IMR-90 (cell line): ENCODE data around the gene RRP8. TPM values are rescaled to one million over a fixed set of nuclear protein-coding genes. Genes with fewer than 3 reads are reported as not detected.

ENCODE experiments used
- ATAC-seq: fragments of 200-7000 bp; cut with Tn5 transposase; 2 replicates; pipeline ENCODE4 v1.9.1; 2020; ENCODE audit warnings: low read depth, mild to moderate bottlenecking, moderate library complexity
- BruUV-seq: library from RNA; stranded (reverse); fragments of 400-500 nt; replicated peaks from 2 replicates; lab custom pipeline; 2021; lab: Mats Ljungman, UMichigan
- CTCF ChIA-PET: fragments of 300-600 bp; formaldehyde crosslinking; extraction: SDS; loops from one replicate; lab custom pipeline; 2021; ENCODE audit warnings: antibody characterized with exemption; lab: Yijun Ruan, JAX
- POLR2A ChIA-PET: fragments of 300-600 bp; sonication (Branson Sonifier 250); formaldehyde crosslinking; loops from one replicate; lab custom pipeline; 2022; ENCODE audit warnings: antibody characterized with exemption; ENCODE audit not compliant: unreplicated experiment; lab: Charles Lee
- DNase-seq: peaks from one replicate; pipeline ENCODE4 v3.0.0; 2013
- H2AFZ ChIP-seq: replicated peaks from 2 replicates; pipeline ENCODE3; 2013; ENCODE audit warnings: low read length, mild to moderate bottlenecking; ENCODE audit not compliant: poor library complexity
- H2AK5ac ChIP-seq: 2 replicates; pipeline ENCODE4 v1.6.1; 2013; ENCODE audit warnings: low read depth, low read length, inconsistent platforms
- H2AK9ac ChIP-seq: replicated peaks from 2 replicates; pipeline ENCODE3; 2013; ENCODE audit warnings: mild to moderate bottlenecking, low read depth, low read length, moderate library complexity; ENCODE audit not compliant: poor library complexity
- H2BK120ac ChIP-seq: 2 replicates; pipeline ENCODE4 v1.6.1; 2013; ENCODE audit warnings: low read depth, low read length, inconsistent platforms
- H2BK15ac ChIP-seq: 3 replicates; pipeline ENCODE4 v1.6.1; 2013; ENCODE audit warnings: low read depth, low read length, inconsistent platforms
- H2BK20ac ChIP-seq: 2 replicates; pipeline ENCODE4 v1.6.1; 2013; ENCODE audit warnings: low read depth, mild to moderate bottlenecking, inconsistent platforms, low read length, moderate library complexity
- H2BK5ac ChIP-seq: 2 replicates; pipeline ENCODE4 v1.6.1; 2013; ENCODE audit warnings: mild to moderate bottlenecking, low read depth, low read length, inconsistent platforms; ENCODE audit not compliant: poor library complexity, severe bottlenecking
- H3K14ac ChIP-seq: replicated peaks from 2 replicates; pipeline ENCODE4 v1.6.1; 2013; ENCODE audit warnings: low read depth, low read length, inconsistent platforms
- H3K18ac ChIP-seq: 2 replicates; pipeline ENCODE4 v1.6.1; 2013; ENCODE audit warnings: low read depth, low read length, control low read depth
- H3K23ac ChIP-seq: 2 replicates; pipeline ENCODE4 v1.6.1; 2013; ENCODE audit warnings: low read depth, low read length, inconsistent platforms
- H3K27ac ChIP-seq: 2 replicates; pipeline ENCODE4 v1.5.1; 2013; ENCODE audit warnings: mild to moderate bottlenecking, control low read depth, low read length; ENCODE audit not compliant: insufficient read depth
- H3K27me3 ChIP-seq: 2 replicates; pipeline ENCODE4 v1.6.1; 2013; ENCODE audit warnings: low read length; ENCODE audit not compliant: control insufficient read depth, insufficient read depth
- H3K36me3 ChIP-seq: 2 replicates; pipeline ENCODE4 v1.6.1; 2013; ENCODE audit warnings: low read length, mixed read lengths; ENCODE audit not compliant: control insufficient read depth, insufficient read depth
- H3K4ac ChIP-seq: 2 replicates; pipeline ENCODE4 v1.6.1; 2013; ENCODE audit warnings: low read depth, low read length, inconsistent platforms
- H3K4me1 ChIP-seq: 2 replicates; pipeline ENCODE4 v1.6.1; 2013; ENCODE audit warnings: low read length, mixed read lengths; ENCODE audit not compliant: control insufficient read depth, insufficient read depth
- H3K4me2 ChIP-seq: 2 replicates; pipeline ENCODE4 v1.6.1; 2013; ENCODE audit warnings: low read depth, mild to moderate bottlenecking, control low read depth, low read length, moderate library complexity
- H3K4me3 ChIP-seq: 2 replicates; pipeline ENCODE4 v1.5.1; 2013; ENCODE audit warnings: low read depth, mild to moderate bottlenecking, control low read depth, low read length, moderate library complexity; ENCODE audit not compliant: insufficient read depth
- H3K56ac ChIP-seq: 2 replicates; pipeline ENCODE4 v1.6.1; 2013; ENCODE audit warnings: low read length, inconsistent platforms; ENCODE audit not compliant: insufficient read depth; ENCODE audit errors: extremely low read depth
- H3K79me1 ChIP-seq, 2 experiments: 2 replicates each; pipeline ENCODE4 v1.6.1; 2013; ENCODE audit warnings: low read length in 2 of 2, inconsistent platforms in 1 of 2, low read depth in 1 of 2
- H3K9ac ChIP-seq: 2 replicates; pipeline ENCODE4 v1.6.1; 2013; ENCODE audit warnings: low read depth, low read length, control low read depth
- H3K9me1 ChIP-seq: 2 replicates; pipeline ENCODE4 v1.6.1; 2013; ENCODE audit warnings: low read length, inconsistent platforms; ENCODE audit not compliant: insufficient read depth
- H3K9me3 ChIP-seq: 2 replicates; pipeline ENCODE4 v1.6.1; 2013; ENCODE audit warnings: low read length; ENCODE audit not compliant: control insufficient read depth, insufficient read depth
- H4K20me1 ChIP-seq: 2 replicates; pipeline ENCODE4 v1.6.1; 2013; ENCODE audit warnings: low read length, inconsistent platforms; ENCODE audit not compliant: insufficient read depth
- H4K5ac ChIP-seq: 2 replicates; pipeline ENCODE4 v1.6.1; 2013; ENCODE audit warnings: mild to moderate bottlenecking, low read depth, low read length, control low read depth
- H4K8ac ChIP-seq, 2 experiments: 2 replicates each; pipeline ENCODE4 v1.6.1; 2013; ENCODE audit warnings: low read depth in 2 of 2, low read length in 2 of 2, control low read depth in 1 of 2, inconsistent platforms in 1 of 2
- H4K91ac ChIP-seq: 2 replicates; pipeline ENCODE4 v1.6.1; 2013; ENCODE audit warnings: low read depth, low read length, inconsistent platforms; ENCODE audit not compliant: insufficient read depth
- BHLHE40 ChIP-seq: fragments of 150-350 bp; IDR thresholded peaks from 2 replicates; pipeline ENCODE4 v1.6.1; 2016; ENCODE audit warnings: mild to moderate bottlenecking, low read depth, low read length
- CEBPB ChIP-seq: IDR thresholded peaks from 2 replicates; pipeline ENCODE4 v1.6.1; 2012; ENCODE audit warnings: low read depth, low read length, improper control_type of control experiment
- CHD1 ChIP-seq: IDR thresholded peaks from 2 replicates; pipeline ENCODE4 v1.6.1; 2012; ENCODE audit warnings: low read depth, low read length, improper control_type of control experiment
- FOS ChIP-seq: fragments of 150-350 bp; IDR thresholded peaks from 2 replicates; pipeline ENCODE4 v1.6.1; 2016; ENCODE audit warnings: low read depth, low read length
- MAFK ChIP-seq: IDR thresholded peaks from 2 replicates; pipeline ENCODE4 v1.6.1; 2012; ENCODE audit warnings: low read depth, low read length, improper control_type of control experiment
- MXI1 ChIP-seq: IDR thresholded peaks from 2 replicates; pipeline ENCODE4 v1.6.1; 2012; ENCODE audit warnings: low read depth, mild to moderate bottlenecking, low read length, moderate library complexity, borderline replicate concordance
- NFE2L2 ChIP-seq: fragments of 150-350 bp; IDR thresholded peaks from 2 replicates; pipeline ENCODE4 v1.6.1; 2016; ENCODE audit warnings: low read depth, mild to moderate bottlenecking, low read length
- POLR2A ChIP-seq: IDR thresholded peaks from 2 replicates; pipeline ENCODE4 v1.6.1; 2012; ENCODE audit warnings: mild to moderate bottlenecking, low read depth, low read length
- RAD21 ChIP-seq: IDR thresholded peaks from 2 replicates; pipeline ENCODE4 v1.6.1; 2012; ENCODE audit warnings: low read length, improper control_type of control experiment
- RFX5 ChIP-seq: IDR thresholded peaks from 2 replicates; pipeline ENCODE4 v1.8.0; 2012; ENCODE audit warnings: low read depth, mild to moderate bottlenecking, low read length, moderate library complexity
- SMC3 ChIP-seq: fragments of 150-350 bp; IDR thresholded peaks from 2 replicates; pipeline ENCODE4 v1.6.1; 2016; ENCODE audit warnings: low read depth, mild to moderate bottlenecking, antibody characterized with exemption, low read length, moderate library complexity
- WGBS, 2 experiments: methylation state at CpG; one replicate each; pipeline versions ENCODE4 v1.1.5 to v1.1.7; 2013; ENCODE audit warnings: missing lambda C conversion rate in 2 of 2; ENCODE audit not compliant: insufficient read length in 1 of 2; ENCODE audit errors: extremely low coverage in 2 of 2; 5-methylcytosine and 5-hydroxymethylcytosine counted together
- dilution Hi-C: fragments of 300-500 bp; cut with HindIII; formaldehyde crosslinking; loops from one replicate; pipeline ENCODE4 v1.14.3; 2018; ENCODE audit warnings: low sequenced_read_pairs; ENCODE audit not compliant: unreplicated experiment
- in situ Hi-C: fragments of 300-500 bp; cut with MboI; formaldehyde crosslinking; loops from 3 replicates; pipeline ENCODE4 v1.14.3; 2019; ENCODE audit warnings: low sequenced_read_pairs, inconsistent platforms, mixed read lengths
- intact Hi-C: fragments of 100-400 bp; cut with micrococcal nuclease; formaldehyde crosslinking; loops from 2 replicates; pipeline ENCODE4 v1.10.0; 2022
- polyA plus RNA-seq, 3 experiments: library from polyadenylated mRNA; depleted of rRNA; stranded (reverse); fragments of >200 nt; gene quantifications; 2 replicates each; pipeline ENCODE4 v1.2.3, GENCODE V29; 2012; ENCODE audit warnings: low replicate concordance in 1 of 3
- total RNA-seq: library from RNA; depleted of rRNA; stranded (reverse); fragments of >200 nt; gene quantifications from 2 replicates; pipeline ENCODE4 v1.2.3, GENCODE V29; 2012
- TF ChIP-seq, protein P1 (sequence below): fragments of 150-350 bp; IDR thresholded peaks from 2 replicates; pipeline ENCODE4 v1.6.1; 2017; ENCODE audit warnings: mild to moderate bottlenecking, antibody characterized with exemption, low read length, low read depth
- TF ChIP-seq, protein P2 (sequence below): conservative IDR thresholded peaks from 2 replicates; pipeline ENCODE4 v1.5.1; 2012; ENCODE audit warnings: mild to moderate bottlenecking, low read depth, low read length, improper control_type of control experiment
- TF ChIP-seq, protein P3 (sequence below): fragments of 150-350 bp; IDR thresholded peaks from 2 replicates; pipeline ENCODE4 v1.6.1; 2016; ENCODE audit warnings: low read depth, mild to moderate bottlenecking, low read length, moderate library complexity, borderline replicate concordance

Gene RRP8
- total and polyA plus RNA-seq, 2 of the 4 experiments (the other 2 are of a cell fraction): 10.8 to 11.5 TPM

- no TSS peak for BruUV-seq
- peak overlapping the region; percentile 80 to 85; a peak in 2 of 4 replicates for H4K8ac ChIP-seq
- no peak overlapping the region for H2BK120ac ChIP-seq
- H3K4me3 ChIP-seq: no peak overlapping the region
- H3K56ac ChIP-seq: no peak overlapping the region; the same call in 1 of the 2 replicates
- peak overlapping the region; percentile 89 for H3K4ac ChIP-seq
- DNase-seq (no peak), ATAC-seq (no peak)
- no peaks in the 10 kb centered on the region for H3K27me3 ChIP-seq
- H2AK9ac ChIP-seq: peak overlapping the region; percentile 49
- in situ Hi-C loops (no loop called here), intact Hi-C loops (no loop called here), dilution Hi-C loops (no loop called here)
- H3K23ac ChIP-seq: peak overlapping the region; percentile 91
- H3K14ac ChIP-seq: no peak overlapping the region; the same call in 1 of the 2 replicates
- peak overlapping the region; percentile 5; the same call in 1 of the 2 replicates for H4K91ac ChIP-seq
- H3K79me1 ChIP-seq: peaks cover 31 to 68% of the 10 kb centered on the region in 2 experiments
- H4K5ac ChIP-seq: peak overlapping the region; percentile 27
- H2AFZ ChIP-seq: no peak overlapping the region
- ChIA-PET POLR2A (interaction anchor here (1.7 kb wide), 1 partner anchor 9 kb away, joined by 4 read pairs; no protein-coding TSS in a partner anchor), CTCF (no interaction called here)
- 95% methylated on average over 3 of the region's 14 CpGs; no CpG with 5 or more reads in 1 of the 2 experiments for WGBS, 2 experiments
- peaks cover 8% of the 10 kb centered on the region for H4K20me1 ChIP-seq
- peak overlapping the region; percentile 46 for H2BK20ac ChIP-seq
- peak overlapping the region; percentile 98 for H2AK5ac ChIP-seq
- no peak overlapping the region for H3K4me2 ChIP-seq
- peak overlapping the region; percentile 95; the same call in 1 of the 2 replicates for H3K27ac ChIP-seq
- H2BK5ac ChIP-seq: peak overlapping the region; percentile 89
- 0 out of 3 replicates have a peak overlapping the region, but pooled peaks have one; percentile 93 for H2BK15ac ChIP-seq
- peaks cover 29% of the 10 kb centered on the region for H3K9me1 ChIP-seq
- H3K4me1 ChIP-seq: peaks cover 31% of the 10 kb centered on the region
- no peaks in the 10 kb centered on the region for H3K9me3 ChIP-seq
- H3K18ac ChIP-seq: no peak overlapping the region
- 0 out of 2 replicates have a peak overlapping the region, but pooled peaks have one; percentile 75 for H3K9ac ChIP-seq
- peaks cover 42% of the 10 kb centered on the region for H3K36me3 ChIP-seq
- TF ChIP-seq, protein P1, sequence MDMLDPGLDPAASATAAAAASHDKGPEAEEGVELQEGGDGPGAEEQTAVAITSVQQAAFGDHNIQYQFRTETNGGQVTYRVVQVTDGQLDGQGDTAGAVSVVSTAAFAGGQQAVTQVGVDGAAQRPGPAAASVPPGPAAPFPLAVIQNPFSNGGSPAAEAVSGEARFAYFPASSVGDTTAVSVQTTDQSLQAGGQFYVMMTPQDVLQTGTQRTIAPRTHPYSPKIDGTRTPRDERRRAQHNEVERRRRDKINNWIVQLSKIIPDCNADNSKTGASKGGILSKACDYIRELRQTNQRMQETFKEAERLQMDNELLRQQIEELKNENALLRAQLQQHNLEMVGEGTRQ: no peak
- TF ChIP-seq MAFK: no peak
- TF ChIP-seq BHLHE40: no peak
- TF ChIP-seq POLR2A: no peak
- TF ChIP-seq CHD1: no peak
- TF ChIP-seq CEBPB: no peak
- no peak for TF ChIP-seq FOS
- TF ChIP-seq NFE2L2: no peak
- no peak for TF ChIP-seq RFX5
- TF ChIP-seq, protein P2, sequence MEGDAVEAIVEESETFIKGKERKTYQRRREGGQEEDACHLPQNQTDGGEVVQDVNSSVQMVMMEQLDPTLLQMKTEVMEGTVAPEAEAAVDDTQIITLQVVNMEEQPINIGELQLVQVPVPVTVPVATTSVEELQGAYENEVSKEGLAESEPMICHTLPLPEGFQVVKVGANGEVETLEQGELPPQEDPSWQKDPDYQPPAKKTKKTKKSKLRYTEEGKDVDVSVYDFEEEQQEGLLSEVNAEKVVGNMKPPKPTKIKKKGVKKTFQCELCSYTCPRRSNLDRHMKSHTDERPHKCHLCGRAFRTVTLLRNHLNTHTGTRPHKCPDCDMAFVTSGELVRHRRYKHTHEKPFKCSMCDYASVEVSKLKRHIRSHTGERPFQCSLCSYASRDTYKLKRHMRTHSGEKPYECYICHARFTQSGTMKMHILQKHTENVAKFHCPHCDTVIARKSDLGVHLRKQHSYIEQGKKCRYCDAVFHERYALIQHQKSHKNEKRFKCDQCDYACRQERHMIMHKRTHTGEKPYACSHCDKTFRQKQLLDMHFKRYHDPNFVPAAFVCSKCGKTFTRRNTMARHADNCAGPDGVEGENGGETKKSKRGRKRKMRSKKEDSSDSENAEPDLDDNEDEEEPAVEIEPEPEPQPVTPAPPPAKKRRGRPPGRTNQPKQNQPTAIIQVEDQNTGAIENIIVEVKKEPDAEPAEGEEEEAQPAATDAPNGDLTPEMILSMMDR: no peak
- TF ChIP-seq, protein P3, sequence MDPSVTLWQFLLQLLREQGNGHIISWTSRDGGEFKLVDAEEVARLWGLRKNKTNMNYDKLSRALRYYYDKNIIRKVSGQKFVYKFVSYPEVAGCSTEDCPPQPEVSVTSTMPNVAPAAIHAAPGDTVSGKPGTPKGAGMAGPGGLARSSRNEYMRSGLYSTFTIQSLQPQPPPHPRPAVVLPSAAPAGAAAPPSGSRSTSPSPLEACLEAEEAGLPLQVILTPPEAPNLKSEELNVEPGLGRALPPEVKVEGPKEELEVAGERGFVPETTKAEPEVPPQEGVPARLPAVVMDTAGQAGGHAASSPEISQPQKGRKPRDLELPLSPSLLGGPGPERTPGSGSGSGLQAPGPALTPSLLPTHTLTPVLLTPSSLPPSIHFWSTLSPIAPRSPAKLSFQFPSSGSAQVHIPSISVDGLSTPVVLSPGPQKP: no peak
- TF ChIP-seq SMC3: no peak
- TF ChIP-seq MXI1: no peak
- no peak for TF ChIP-seq RAD21
Measured at GRCh38 chr11:6608726-6609501, 5.5 kb upstream of the RRP8 start.
